Aortic smooth muscle cell (primary cell): ENCODE results near the gene NR1H2. TPM values are rescaled to one million over a fixed set of nuclear protein-coding genes. Genes with fewer than 3 reads are reported as not detected.

ENCODE experiments used
- total RNA-seq: library from RNA; depleted of rRNA; stranded (reverse); fragments of >200 nt; gene quantifications from 2 replicates; pipeline ENCODE4 v1.2.3, GENCODE V29; 2014

NR1H2 gene
- 79.9 and 93.8 TPM in 2 replicates for total RNA-seq

DNA sequence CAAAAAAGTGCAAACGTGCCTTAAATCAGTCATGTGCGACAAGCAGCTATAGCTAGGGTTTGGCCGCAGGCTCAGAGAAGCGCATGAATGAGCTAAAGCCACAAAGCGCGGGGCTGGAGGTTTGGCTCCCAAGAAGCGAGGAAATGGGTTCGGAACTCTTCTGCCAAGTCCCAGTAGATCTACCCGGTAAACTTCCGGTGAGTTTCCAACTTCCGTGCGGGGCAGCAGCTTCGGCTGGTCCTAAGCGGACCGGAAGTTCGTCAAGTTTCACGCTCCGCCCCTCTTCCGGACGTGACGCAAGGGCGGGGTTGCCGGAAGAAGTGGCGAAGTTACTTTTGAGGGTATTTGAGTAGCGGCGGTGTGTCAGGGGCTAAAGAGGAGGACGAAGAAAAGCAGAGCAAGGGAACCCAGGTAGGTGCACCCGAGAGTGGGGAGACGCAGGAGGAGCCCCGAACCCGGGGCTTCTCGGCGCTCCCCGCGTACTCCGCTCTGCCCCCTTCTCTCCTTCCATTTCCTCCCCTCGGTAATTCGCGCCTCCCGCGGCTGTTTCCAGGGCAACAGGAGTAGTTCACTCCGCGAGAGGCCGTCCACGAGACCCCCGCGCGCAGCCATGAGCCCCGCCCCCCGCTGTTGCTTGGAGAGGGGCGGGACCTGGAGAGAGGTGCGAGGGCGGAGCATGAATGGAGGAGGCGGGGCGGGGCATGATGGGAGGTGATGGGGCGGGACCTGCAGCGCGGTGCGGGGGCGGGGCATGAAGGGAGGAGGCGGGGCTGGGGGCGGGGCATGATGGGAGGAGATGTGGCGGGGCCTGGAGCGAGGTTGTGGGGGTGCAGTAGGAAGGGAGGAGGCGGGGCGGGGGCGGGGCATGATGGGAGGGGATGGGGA, at the start of gene NR1H2:
Gene NR1H2, plus strand, starts transcription at position 292 of the 885 bp plus-strand sequence. CDS start 1,149 bp downstream, outside the sequence.

DNA sequence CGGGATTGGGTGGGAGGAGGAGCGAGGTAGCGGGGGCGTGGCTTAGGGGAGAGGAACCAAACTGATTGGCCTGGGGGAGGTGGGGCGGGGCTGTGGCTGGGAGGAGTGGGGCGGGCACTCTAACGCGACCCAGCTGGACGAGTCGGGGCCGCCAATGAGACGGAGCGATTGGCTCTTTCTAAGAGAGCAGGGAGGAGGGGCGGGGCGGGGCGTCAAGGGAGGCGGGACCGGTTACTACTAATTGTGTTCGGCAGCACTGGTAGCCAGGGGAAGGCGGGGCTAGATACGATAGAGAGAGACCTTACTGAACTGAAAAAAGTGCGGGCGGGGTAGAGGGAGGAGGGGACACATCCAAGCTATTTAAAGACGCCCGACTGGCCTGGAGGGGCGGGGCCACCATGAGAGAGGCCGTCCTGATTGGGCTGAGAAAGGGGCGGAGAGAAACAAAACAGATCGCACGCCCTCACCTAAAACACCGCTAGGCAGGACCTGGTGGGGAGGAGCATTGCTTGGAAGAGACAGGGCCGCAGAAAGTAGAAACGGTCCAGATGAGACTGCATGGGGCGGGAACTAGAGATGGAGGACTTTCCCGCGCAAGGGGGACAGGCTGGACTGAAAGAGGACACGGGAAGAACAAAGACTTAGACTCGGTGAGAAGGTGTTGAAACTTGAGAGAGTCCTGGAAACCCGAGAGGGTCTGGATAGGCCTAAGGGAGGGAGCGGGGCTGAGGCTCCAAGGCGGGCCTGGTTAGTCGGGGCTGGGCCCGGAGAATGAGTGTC, 46.9 kb upstream of the NR1H2 start, which contains the start of gene KCNC3:
Gene KCNC3, minus strand, starts transcription at position 232 of the 780 bp plus-strand sequence. CDS start 295 bp downstream, outside the sequence.

GRCh38 chr19:50365434-50366306, 10.6 kb upstream of the NR1H2 start, which contains the start of gene NAPSA:
NAPSA (minus strand) TSS chr19:50365639; CDS start chr19:50365621, 18 bp downstream.

GRCh38 chr19:50383852-50384684, 7.8 kb downstream of the NR1H2 start, which contains the start of gene POLD1:
POLD1 (plus strand) TSS chr19:50384347; CDS start chr19:50398852, 14,505 bp downstream.

GRCh38 chr19:50418176-50419021, 42.1 kb downstream of the NR1H2 start, which contains the start of gene SPIB:
SPIB (plus strand) TSS chr19:50418938; CDS start chr19:50418963, 25 bp downstream.

GRCh38 chr19:50432221-50433028, 56.2 kb downstream of the NR1H2 start, which contains the start of gene MYBPC2:
MYBPC2 (plus strand) TSS chr19:50432892; CDS start chr19:50432954, 62 bp downstream.

Other genes starting within 250 kb of the NR1H2 start
- not detected in 2 replicates for gene IZUMO2, start 213.2 kb upstream of the NR1H2 start, total RNA-seq
- not detected in 2 replicates for gene MYH14, start 172.8 kb upstream of the NR1H2 start, total RNA-seq
- under 0.01 TPM in 2 replicates for gene KCNC3, start 47.1 kb upstream of the NR1H2 start, total RNA-seq
- gene NAPSA, start 10.8 kb upstream of the NR1H2 start, total RNA-seq, result 0.06 and 0.13 TPM in 2 replicates
- gene POLD1, start 7.9 kb downstream of the NR1H2 start, total RNA-seq, result 17.7 and 31.7 TPM in 2 replicates
- not detected in 2 replicates for gene SPIB, start 42.5 kb downstream of the NR1H2 start, total RNA-seq
- gene MYBPC2, start 56.4 kb downstream of the NR1H2 start, total RNA-seq, result not detected in 2 replicates
- 45.0 and 55.3 TPM in 2 replicates for gene EMC10, start 100.0 kb downstream of the NR1H2 start, total RNA-seq
- gene GARIN5A, start 100.4 kb downstream of the NR1H2 start, total RNA-seq, result 0.26 TPM in 1 of 2 replicates, not detected in the other
- 35.8 and 38.0 TPM in 2 replicates for gene JOSD2, start 134.7 kb downstream of the NR1H2 start, total RNA-seq
- not detected in 2 replicates for gene ASPDH, start 137.5 kb downstream of the NR1H2 start, total RNA-seq
- under 0.01 and 0.12 TPM in 2 replicates for gene LRRC4B, start 192.0 kb downstream of the NR1H2 start, total RNA-seq